DMS79 treated with DMSO at 0.1 percent for 48 hours (cell line): Measurements from ENCODE around the gene VPS45.
"Not testable (repeated sequence)": the region's sequence is repeated elsewhere in the genome, so short reads cannot be mapped to it uniquely, and the experiment has no call there.

Source experiments
- DNase-seq: peaks from one replicate; lab custom pipeline; 2025; lab: John Stamatoyannopoulos, UW

VPS45 gene

GRCh38 chr1:150132372-150132771 is 64.8 kb downstream of the VPS45 start:
- DNase-seq: no peak

- DNase-seq: no peak
Measured at GRCh38 chr1:150134537-150134936, 67.0 kb downstream of the VPS45 start.

- not testable (repeated sequence) for DNase-seq
Measured at GRCh38 chr1:150135400-150135799, 67.8 kb downstream of the VPS45 start.

- no peak for DNase-seq
Measured at GRCh38 chr1:150138044-150138443, 70.5 kb downstream of the VPS45 start.

GRCh38 chr1:150141452-150141851 is 73.9 kb downstream of the VPS45 start:
- DNase-seq: no peak

DNA sequence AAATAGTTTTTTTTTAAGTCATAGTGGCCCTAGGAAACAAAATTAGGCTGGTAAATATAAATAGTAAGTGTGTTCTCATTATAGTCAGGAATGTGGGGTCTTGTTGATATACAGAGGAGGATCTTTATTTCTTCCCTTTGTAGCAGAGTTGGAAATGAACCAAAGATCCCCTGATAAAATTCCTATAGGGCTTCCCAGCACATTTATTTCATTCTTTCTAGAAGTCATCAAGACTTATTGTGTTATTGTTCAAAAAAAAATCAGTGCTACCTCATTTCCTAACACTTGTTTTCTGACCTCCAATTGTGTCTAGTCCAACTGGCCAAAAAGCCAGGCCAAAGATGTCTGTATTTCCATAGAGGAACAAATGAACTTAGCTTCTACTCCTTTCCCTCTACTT is 74.5 kb downstream of the VPS45 start:
- no peak for DNase-seq

GRCh38 chr1:150144606-150145005 is 77.0 kb downstream of the VPS45 start:
- DNase-seq: no peak

GRCh38 chr1:150146016-150146415 is 78.4 kb downstream of the VPS45 start:
- DNase-seq: not testable (repeated sequence)

GRCh38 chr1:150146849-150147542 is 79.4 kb downstream of the VPS45 start:
- DNase-seq: no peak

DNA sequence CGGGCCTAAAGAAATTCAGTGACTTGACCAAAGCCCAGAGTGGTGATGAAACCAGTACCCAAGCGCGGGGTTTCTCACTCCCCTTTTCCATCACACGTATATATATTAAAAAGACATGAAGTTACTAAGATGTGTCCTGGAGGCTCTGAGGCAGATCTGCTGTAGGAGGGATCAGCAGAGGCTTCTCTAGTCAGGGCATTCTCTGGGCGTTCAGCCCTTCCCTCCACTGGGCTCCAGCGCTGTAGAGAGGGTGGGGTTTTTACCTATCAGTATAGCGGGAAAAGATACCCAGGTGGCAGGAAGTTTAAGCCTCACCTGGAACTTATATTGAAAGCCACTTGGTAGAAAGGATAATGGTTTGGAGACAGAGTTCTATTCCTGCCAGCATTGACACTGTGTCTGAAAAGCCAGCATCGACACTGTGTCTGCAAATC is 81.3 kb downstream of the VPS45 start:
- peak; percentile 36 for DNase-seq

GRCh38 chr1:150149271-150150132 is 81.9 kb downstream of the VPS45 start, which contains the start of gene PLEKHO1:
TSS of gene PLEKHO1 (plus strand) at chr1:150149916. CDS start at chr1:150150258, 342 bp downstream.
- DNase-seq: peak; percentile 64

- no peak for DNase-seq
Measured at GRCh38 chr1:150150133-150151021, 82.8 kb downstream of the VPS45 start.

DNA sequence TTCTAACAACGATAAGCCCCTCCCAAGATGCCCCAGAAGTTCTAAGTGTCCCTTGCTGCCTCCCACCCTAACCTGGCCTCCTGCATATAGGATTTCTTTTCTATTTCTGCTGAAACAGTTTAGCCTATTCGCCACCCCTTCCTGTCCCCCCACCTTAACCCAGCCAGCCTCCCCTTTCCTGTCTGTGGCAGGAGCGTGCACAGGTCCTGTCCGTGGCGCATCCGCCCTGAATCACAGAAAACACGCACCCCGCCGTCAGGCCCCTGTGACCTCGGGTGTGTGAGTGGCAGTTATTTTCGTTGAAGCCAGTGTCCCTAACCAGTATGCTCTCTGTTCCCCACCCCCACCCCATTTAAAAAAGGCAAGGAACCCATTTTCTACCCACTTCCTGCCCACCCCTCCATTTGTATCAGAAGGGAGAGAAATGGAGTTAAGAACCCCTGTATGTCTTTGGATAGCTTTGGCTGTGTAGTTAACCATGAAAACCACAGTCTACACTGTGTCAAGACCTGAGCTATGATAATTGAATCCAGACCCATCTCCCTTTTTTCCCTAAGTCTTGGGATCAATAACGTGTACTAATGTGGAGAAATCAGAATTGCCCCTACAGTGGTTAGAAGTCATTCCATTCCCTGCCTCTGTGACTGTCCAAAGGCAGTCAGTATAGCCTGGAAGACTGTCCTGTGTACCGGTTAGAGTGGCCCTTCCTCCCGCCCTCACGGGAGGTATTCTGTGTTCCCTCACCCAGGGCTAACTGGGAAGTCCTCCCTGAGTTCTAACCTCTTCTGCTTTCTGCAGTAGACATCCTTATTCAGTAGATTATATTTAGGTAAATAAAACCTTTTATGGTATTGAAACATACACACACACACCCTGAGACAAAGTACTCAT is 84.0 kb downstream of the VPS45 start:
- DNase-seq: no peak

DNA sequence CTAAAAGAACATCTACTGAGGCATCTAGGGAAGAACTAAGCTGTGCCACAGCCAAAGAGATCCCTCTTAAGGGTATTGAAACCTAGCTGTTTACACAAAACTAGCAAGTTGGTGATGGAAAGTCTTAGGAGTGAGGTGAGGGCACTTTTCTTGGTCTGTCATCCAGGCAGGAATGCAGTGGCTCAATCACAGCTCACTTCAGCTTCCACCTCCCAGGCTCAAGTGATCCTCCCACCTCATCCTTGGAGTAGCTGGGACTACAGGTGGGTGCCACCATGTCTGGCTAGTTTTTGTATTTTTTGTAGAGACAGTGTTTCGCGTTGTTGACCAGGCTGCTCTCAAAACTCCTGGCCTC is 84.6 kb downstream of the VPS45 start:
- no peak for DNase-seq

DNA sequence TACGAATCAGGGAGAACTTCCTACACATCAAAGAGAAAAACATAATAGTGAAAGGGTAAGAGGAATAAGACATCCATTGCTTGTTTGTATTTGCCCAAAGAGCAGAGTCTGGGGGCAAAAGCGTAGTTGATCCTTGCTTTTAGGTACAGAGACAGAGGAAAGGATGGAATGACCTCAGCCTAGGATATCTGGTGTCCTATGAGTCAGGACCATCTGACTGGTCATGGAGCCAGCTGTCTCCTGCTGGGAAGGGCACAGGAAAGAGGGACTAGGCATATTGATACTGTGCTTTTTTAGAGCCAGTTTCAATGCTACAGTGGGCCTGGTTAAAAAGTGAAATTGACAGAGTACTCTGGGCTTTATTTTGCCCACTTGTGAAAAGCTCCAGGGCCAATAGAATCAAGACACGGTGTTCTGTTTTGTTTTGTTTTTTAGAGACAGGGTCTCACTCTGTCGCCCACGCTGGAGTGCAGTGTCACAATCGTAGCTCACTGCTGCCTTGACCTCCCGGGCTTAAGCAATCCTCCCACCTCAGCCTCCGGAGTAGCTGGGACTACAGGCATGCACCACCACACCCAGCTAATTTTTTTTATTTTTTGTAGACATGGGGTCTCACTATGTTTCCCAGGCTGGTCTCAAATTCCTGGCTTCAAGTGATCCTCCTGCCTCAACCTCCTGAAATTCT is 85.3 kb downstream of the VPS45 start:
- DNase-seq: no peak

DNA sequence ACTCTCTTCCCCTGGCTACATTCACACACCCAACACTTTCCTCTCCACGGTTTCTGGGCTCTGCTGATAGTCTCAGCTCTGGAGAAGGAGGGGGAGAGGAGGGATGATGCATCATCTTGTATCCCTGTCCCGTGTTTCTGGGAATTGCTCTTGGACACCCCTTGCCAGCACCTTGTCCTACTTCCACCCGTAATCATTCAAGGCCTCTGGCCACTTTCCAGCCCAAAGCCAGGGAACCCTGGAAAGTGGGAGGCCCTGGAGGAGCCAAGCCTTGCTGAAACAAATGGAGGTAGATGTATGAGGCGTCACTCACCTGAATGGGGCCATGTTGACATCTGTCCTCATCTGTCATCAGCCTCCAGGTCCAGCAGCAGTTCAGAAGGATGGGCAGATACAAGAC is 86.6 kb downstream of the VPS45 start:
- no peak for DNase-seq

GRCh38 chr1:150155413-150156071 is 88.0 kb downstream of the VPS45 start:
- no peak for DNase-seq

DNA sequence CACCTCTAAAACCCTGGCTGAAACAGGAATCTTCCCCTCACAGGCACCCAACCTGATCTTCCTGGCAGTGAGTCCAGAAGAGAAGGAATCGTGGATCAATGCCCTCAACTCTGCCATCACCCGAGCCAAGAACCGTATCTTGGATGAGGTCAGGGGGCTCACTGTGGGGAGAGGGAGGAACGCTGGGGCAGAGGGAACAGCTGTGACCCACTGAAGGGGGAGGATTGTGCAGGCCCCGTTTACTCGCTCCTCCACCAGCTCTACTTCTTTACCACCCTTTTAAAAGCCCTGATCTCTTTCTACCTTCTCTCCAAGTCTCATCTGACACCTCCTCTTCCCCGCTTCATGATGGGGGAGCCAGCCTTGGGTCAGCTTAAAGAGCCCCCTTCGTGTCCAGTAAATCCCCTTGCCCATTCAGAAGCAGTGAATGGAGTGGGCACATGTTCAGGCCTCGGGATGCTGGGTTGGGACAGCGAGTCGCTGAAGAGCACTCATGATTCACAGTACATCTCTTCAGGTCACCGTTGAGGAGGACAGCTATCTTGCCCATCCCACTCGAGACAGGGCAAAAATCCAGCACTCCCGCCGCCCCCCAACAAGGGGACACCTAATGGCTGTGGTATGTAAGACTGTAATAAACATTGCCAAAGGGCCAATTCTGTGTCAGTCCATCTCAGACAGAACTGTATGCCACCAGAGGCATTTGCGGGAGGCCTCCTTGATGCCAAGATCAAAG is 89.5 kb downstream of the VPS45 start:
- DNase-seq: no peak

GRCh38 chr1:150159550-150159949 is 92.0 kb downstream of the VPS45 start:
- DNase-seq: no peak
